Measurements from ENCODE around the gene ENPP3. TPM values are rescaled to one million over a fixed set of nuclear protein-coding genes. Genes with fewer than 3 reads are reported as not detected.

The ENPP3 gene
- total and polyA plus RNA-seq, 9 of the 15 experiments (the other 6 are each of a cell fraction or from before 2014, with no cell fraction given), result 14.0 to 32.8 (median 21.6) TPM

DNA sequence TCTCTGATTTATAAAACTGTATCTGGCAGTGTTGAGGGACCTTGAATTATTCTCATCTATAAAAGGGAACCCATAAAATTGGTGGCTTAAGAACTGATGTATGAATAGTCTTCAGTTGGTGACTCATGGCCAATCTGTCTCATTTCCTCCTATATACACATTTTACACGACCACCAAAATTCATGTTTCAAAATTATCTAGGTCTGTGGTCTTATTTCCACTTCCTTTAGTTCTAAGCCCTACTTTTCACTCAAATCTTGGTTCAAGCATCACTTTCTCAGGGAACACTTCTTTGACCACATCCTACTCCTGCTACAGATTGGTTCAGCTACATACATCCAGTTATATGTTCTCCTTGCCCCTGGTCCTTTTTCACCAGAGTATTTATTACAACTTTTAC lies 152.1 kb downstream of the ENPP3 start:
- CTCF ChIA-PET (ENCODE audit: low intra/inter-chr PET ratio), result no interaction called here
- TF ChIP-seq POLR2G (IDR thresholded peaks at IDR 0.05; ENCODE audit: low read depth, low read length) (no peak), KDM2B (CRISPR knock-in tag; IDR thresholded peaks at IDR 0.05) (no peak), ZSCAN29 (IDR thresholded peaks at IDR 0.05) (no peak), CBX2 (IDR thresholded peaks at IDR 0.05; ENCODE audit: insufficient read depth, low read length, poor library complexity, severe bottlenecking) (no peak), DIDO1 (tag; IDR thresholded peaks at IDR 0.05; ENCODE audit: low read depth) (no peak), CREB1 (IDR thresholded peaks at IDR 0.05) (no peak), CREB1 (CRISPR knock-in tag; IDR thresholded peaks at IDR 0.05) (no peak), RNF219 (CRISPR knock-in tag; IDR thresholded peaks at IDR 0.05) (no peak), SMARCC2 (IDR thresholded peaks at IDR 0.05; ENCODE audit: low read depth) (no peak), ZBTB2 (IDR thresholded peaks at IDR 0.05) (no peak), ZNF146 (CRISPR knock-in tag; IDR thresholded peaks at IDR 0.05; ENCODE audit: unreplicated experiment) (no peak), CTCF (IDR thresholded peaks at IDR 0.05 in 2 of 3, conservative IDR thresholded peaks at IDR 0.05 in 1 of 3; ENCODE audit: insufficient read depth in 2 of 3, low read depth in 1 of 3, low read length in 3 of 3) (no peak), HDAC8 (tag; IDR thresholded peaks at IDR 0.05) (no peak), ZNF444 (CRISPR knock-in tag; IDR thresholded peaks at IDR 0.05) (no peak), PREB (CRISPR knock-in tag; IDR thresholded peaks at IDR 0.05) (no peak), EHMT2 (IDR thresholded peaks at IDR 0.05) (no peak), ATF4 (CRISPR knock-in tag; IDR thresholded peaks at IDR 0.05) (no peak)
- WGBS (ENCODE audit: insufficient coverage, low coverage, missing lambda C conversion rate), result 7% methylated on average over 1 of the region's 1 CpG

More for the DNA sequence above, 152.1 kb downstream of the ENPP3 start:
- in situ Hi-C loops (cut with MboI) (no loop called here), intact Hi-C loops (cut with micrococcal nuclease) (no loop called here)
- Histone ChIP-seq H3K27ac (ENCODE audit: extremely low read depth, low read depth, low read length) (no peak overlapping the region), H3K4me2 (ENCODE audit: insufficient read depth, low read length) (no peak overlapping the region), H3K79me2 (ENCODE audit: control insufficient read depth, insufficient read depth, low read length) (no peaks in the 10 kb centered on the region), H3K9me3 (replicated peaks; ENCODE audit: control insufficient read depth, insufficient read depth, low read depth, low read length) (no peaks in the 10 kb centered on the region), H3K4me1 (replicated peaks in 1 of 2; ENCODE audit: control insufficient read depth in 2 of 2, insufficient read depth in 2 of 2, low read length in 2 of 2) (no peaks in the 10 kb centered on the region), H3K27me3 (ENCODE audit: control insufficient read depth in 2 of 2, insufficient read depth in 2 of 2, low read length in 2 of 2) (peaks cover 0 to 5% of the 10 kb centered on the region in 2 experiments; a peak in 2 of 5 replicates), H3K36me3 (ENCODE audit: control insufficient read depth, insufficient read depth, low read length) (no peaks in the 10 kb centered on the region), H2AFZ (ENCODE audit: low read depth, low read length) (no peak overlapping the region), H3K9me1 (ENCODE audit: control insufficient read depth, insufficient read depth, low read length) (no peaks in the 10 kb centered on the region), H3K9ac (ENCODE audit: insufficient read depth in 1 of 2, low read depth in 2 of 2, low read length in 2 of 2) (no peak overlapping the region), H3K4me3 (no peak overlapping the region), H4K20me1 (replicated peaks; ENCODE audit: control insufficient read depth, insufficient read depth, low read length) (no peaks in the 10 kb centered on the region)
- FAIRE-seq (no peak), DNase-seq (ENCODE audit: extremely low read depth in 1 of 4, low spot score in 3 of 4) (no peak), ATAC-seq (no peak)
- no TSS peak for BruUV-seq (replicated peaks)
- POLR2A ChIA-PET, result no interaction called here
